Testis (tissue), 3 donors: ENCODE data around the gene IMP3. TPM values are rescaled to one million over a fixed set of nuclear protein-coding genes. Genes with fewer than 3 reads are reported as not detected.
A peak's percentile ranks its signal among the peaks of the same experiment; 100 is the strongest.

ENCODE experiments used
- DNase-seq: peaks from one replicate; pipeline ENCODE4 v3.0.0-alpha.2; 2019
- H3K27ac ChIP-seq, 2 donors: fragments of 200-600 bp; sonication (generic); one replicate each; pipeline ENCODE4 v1.5.1; 2019
- H3K27me3 ChIP-seq: fragments of 200-600 bp; sonication (generic); one replicate; pipeline ENCODE4 v1.5.1; 2019
- H3K36me3 ChIP-seq: fragments of 200-600 bp; sonication (generic); one replicate; pipeline ENCODE4 v1.5.1; 2017; ENCODE audit warnings: low read depth; ENCODE audit errors: missing control alignments
- H3K4me1 ChIP-seq: fragments of 200-600 bp; sonication (generic); one replicate; pipeline ENCODE4 v1.5.1; 2019
- H3K4me3 ChIP-seq, 2 donors: fragments of 200-600 bp; sonication (generic); one replicate each; pipeline ENCODE4 v1.5.1; 2017 to 2019
- H3K9me3 ChIP-seq: fragments of 200-600 bp; sonication (generic); one replicate; pipeline ENCODE4 v1.5.1; 2017
- POLR2A ChIP-seq: fragments of 450-650 bp; IDR thresholded peaks from one replicate; pipeline ENCODE4 v1.6.1; 2017; ENCODE audit warnings: antibody characterized with exemption, mild to moderate bottlenecking, moderate library complexity
- WGBS, 2 donors: methylation state at CpG; one replicate each; pipeline ENCODE4 v1.1.5; 2018; 5-methylcytosine and 5-hydroxymethylcytosine counted together
- intact Hi-C: fragments of 100-400 bp; cut with DNase I; formaldehyde crosslinking; loops from one replicate; pipeline ENCODE4 v1.15.1; 2023; ENCODE audit warnings: low total_unique reads
- polyA plus RNA-seq: library from polyadenylated mRNA; stranded (reverse); fragments of 350-450 nt; fragmentation: Illumina TruSeq; extraction: RNeasy Lipid Tissue Mini Kit (QIAGEN cat#74804); gene quantifications from one replicate; pipeline ENCODE4 v1.2.3, GENCODE V29; 2014; ENCODE audit warnings: low read depth, low replicate concordance; ENCODE audit not compliant: insufficient read depth
- total RNA-seq, 2 donors: library from RNA; depleted of rRNA; stranded (reverse); fragments of >200 nt; gene quantifications; one replicate each; pipeline ENCODE4 v1.2.3, GENCODE V29; 2016
- TF ChIP-seq, protein P1 (sequence below), 3 experiments: fragments of 450-650 bp in 2 of 3; fragments of 200-600 bp in 1 of 3; sonication (generic) in 1 of 3; IDR thresholded peaks; one replicate each; pipeline ENCODE4 v1.5.1; 2016 to 2019; ENCODE audit warnings: antibody characterized with exemption in 3 of 3, mild to moderate bottlenecking in 2 of 3, moderate library complexity in 1 of 3

IMP3 gene
- total and polyA plus RNA-seq, 3 donors from 2014 or later: 32.6 to 111 (median 87.5) TPM

GRCh38 chr15:75648156-75649000 is 8.4 kb upstream of the IMP3 start:
- 3 to 4% methylated on average over 14 to 34 of the region's 34 CpGs for WGBS, 2 donors
- Histone ChIP-seq H3K27ac (peak overlapping the region; percentile 71 to 93), H3K4me3 (peak overlapping the region; percentile 74 to 82), H3K9me3 (no peaks in the 10 kb centered on the region), H3K36me3 (no peaks in the 10 kb centered on the region), H3K4me1 (peaks cover 34% of the 10 kb centered on the region), H3K27me3 (no peaks in the 10 kb centered on the region)
- peak; percentile 52 for DNase-seq
- TF ChIP-seq, protein P1, sequence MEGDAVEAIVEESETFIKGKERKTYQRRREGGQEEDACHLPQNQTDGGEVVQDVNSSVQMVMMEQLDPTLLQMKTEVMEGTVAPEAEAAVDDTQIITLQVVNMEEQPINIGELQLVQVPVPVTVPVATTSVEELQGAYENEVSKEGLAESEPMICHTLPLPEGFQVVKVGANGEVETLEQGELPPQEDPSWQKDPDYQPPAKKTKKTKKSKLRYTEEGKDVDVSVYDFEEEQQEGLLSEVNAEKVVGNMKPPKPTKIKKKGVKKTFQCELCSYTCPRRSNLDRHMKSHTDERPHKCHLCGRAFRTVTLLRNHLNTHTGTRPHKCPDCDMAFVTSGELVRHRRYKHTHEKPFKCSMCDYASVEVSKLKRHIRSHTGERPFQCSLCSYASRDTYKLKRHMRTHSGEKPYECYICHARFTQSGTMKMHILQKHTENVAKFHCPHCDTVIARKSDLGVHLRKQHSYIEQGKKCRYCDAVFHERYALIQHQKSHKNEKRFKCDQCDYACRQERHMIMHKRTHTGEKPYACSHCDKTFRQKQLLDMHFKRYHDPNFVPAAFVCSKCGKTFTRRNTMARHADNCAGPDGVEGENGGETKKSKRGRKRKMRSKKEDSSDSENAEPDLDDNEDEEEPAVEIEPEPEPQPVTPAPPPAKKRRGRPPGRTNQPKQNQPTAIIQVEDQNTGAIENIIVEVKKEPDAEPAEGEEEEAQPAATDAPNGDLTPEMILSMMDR (IDR thresholded peaks at IDR 0.05): no peak
- TF ChIP-seq POLR2A: no peak
- intact Hi-C loops: loop anchor here (10.0 kb wide), 1 partner anchor 194 kb away; the partner anchor contains the start of gene SIN3A

GRCh38 chr15:75647370-75648155 is 7.5 kb upstream of the IMP3 start, which contains the start of gene SNX33:
SNX33 (plus strand) TSS chr15:75647912; CDS start chr15:75649103, 1,191 bp downstream.
- 0% methylated on average over 45 to 72 of the region's 76 CpGs for WGBS, 2 donors
- TF ChIP-seq POLR2A: peak; percentile 8
- TF ChIP-seq, protein P1 (IDR thresholded peaks at IDR 0.05): peak; percentile 9 to 44 (median 28)
- Histone ChIP-seq H3K36me3 (no peaks in the 10 kb centered on the region), H3K27me3 (no peaks in the 10 kb centered on the region), H3K4me1 (peaks cover 26% of the 10 kb centered on the region), H3K4me3 (peak within 1 kb of the TSS; percentile 74 to 82), H3K9me3 (no peaks in the 10 kb centered on the region), H3K27ac (peak within 1 kb of the TSS; percentile 71 to 93)
- intact Hi-C loops: loop anchor here (10.0 kb wide), 1 partner anchor 193 kb away; the partner anchor contains the start of gene SIN3A
- DNase-seq: peak; percentile 66

DNA sequence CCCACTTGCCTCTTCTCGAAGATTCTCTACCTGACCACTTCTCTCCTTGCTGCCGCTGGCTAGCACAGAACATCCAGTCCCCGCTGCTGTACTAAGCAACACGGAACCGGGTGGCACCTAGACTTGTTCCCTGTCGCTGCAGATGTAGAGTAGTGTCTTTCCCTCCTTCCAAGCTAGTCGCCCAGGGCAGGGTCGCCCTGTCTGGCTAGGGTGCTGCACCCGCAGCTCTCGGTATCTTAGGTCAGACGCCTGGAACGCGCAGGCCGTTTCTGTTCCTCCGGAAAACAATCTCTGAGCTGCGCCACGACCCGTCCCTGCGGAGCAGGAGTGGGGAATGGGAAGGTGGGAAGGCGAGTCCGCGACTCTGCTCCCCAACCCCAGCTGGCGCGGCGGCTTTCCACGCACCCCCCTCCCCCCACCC is 6.9 kb upstream of the IMP3 start:
- WGBS, 2 donors: 0 to 3% methylated on average over 8 to 26 of the region's 26 CpGs
- peak; percentile 39 for DNase-seq
- Histone ChIP-seq H3K9me3 (no peaks in the 10 kb centered on the region), H3K27ac (peak overlapping the region; percentile 71 to 93), H3K4me1 (peaks cover 20% of the 10 kb centered on the region), H3K27me3 (no peaks in the 10 kb centered on the region), H3K36me3 (no peaks in the 10 kb centered on the region), H3K4me3 (peak overlapping the region; percentile 74 to 82)
- intact Hi-C loops: loop anchor here (10.0 kb wide), 1 partner anchor 192 kb away; the partner anchor contains the start of gene SIN3A
- no peak for TF ChIP-seq POLR2A
- TF ChIP-seq, protein P1 (IDR thresholded peaks at IDR 0.05): no peak

- 39 to 41% methylated on average over 5 of the region's 5 CpGs for WGBS, 2 donors
- TF ChIP-seq, protein P1 (IDR thresholded peaks at IDR 0.05): no peak
- no peak for TF ChIP-seq POLR2A
- no peak for DNase-seq
- intact Hi-C loops: loop anchor here (10.0 kb wide), 1 partner anchor 192 kb away; the partner anchor contains the start of gene SIN3A
- Histone ChIP-seq H3K36me3 (no peaks in the 10 kb centered on the region), H3K4me3 (peak overlapping the region; percentile 74 to 82), H3K27ac (peak overlapping the region; percentile 71 to 93), H3K4me1 (peaks cover 14% of the 10 kb centered on the region), H3K27me3 (no peaks in the 10 kb centered on the region), H3K9me3 (no peaks in the 10 kb centered on the region)
Measured at GRCh38 chr15:75646112-75646943, 6.3 kb upstream of the IMP3 start.
